ENCODE data around the gene MAP2K4.

MAP2K4 gene

DNA sequence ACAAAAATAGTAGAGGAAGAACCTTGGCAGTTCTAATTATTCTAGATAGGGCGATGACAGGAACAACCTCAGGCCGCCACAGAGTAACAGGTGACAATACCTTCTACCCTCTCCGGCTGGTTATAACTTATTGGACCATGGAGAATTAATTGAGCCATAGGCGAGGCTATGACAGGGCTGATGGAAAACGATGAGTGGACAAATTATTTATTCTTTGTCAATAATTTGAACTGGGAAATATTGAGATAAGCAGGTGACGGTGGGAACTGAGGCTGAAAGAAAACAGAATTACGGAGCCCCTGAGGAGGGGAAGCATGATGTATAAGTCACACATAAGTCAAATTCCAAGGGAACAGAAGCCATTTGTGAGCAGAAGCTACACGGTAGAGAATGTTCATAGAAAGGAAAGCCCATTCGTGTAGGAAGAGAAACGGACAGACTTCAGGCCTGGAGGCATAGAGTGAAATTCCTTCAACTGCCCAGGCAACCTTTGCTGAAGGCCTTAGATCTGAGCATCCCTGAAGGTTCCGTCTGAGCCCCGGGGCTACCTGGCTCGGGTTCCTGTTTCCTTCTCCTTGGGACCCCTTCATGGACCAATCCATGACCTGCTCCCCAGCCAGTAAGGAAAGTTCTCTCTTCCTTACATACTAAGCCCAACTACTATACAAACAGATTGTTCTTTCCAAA, 158.1 kb downstream of the MAP2K4 start:
- H3K9me3 ChIP-seq (ENCODE audit: insufficient read depth, low read depth, low read length): no peaks in the 10 kb centered on the region
- H3K4me1 ChIP-seq (ENCODE audit: insufficient read depth, low read length): no peaks in the 10 kb centered on the region
- no peak overlapping the region for H3K27ac ChIP-seq (ENCODE audit: low read length)
- no peak overlapping the region for H3K9ac ChIP-seq (ENCODE audit: low read depth, low read length)
- no peaks in the 10 kb centered on the region for H3K27me3 ChIP-seq (ENCODE audit: insufficient read depth, low read length)
- H3K4me3 ChIP-seq (ENCODE audit: low read length): no peak overlapping the region
- H3K36me3 ChIP-seq (ENCODE audit: insufficient read depth, low read depth, low read length): no peaks in the 10 kb centered on the region

DNA sequence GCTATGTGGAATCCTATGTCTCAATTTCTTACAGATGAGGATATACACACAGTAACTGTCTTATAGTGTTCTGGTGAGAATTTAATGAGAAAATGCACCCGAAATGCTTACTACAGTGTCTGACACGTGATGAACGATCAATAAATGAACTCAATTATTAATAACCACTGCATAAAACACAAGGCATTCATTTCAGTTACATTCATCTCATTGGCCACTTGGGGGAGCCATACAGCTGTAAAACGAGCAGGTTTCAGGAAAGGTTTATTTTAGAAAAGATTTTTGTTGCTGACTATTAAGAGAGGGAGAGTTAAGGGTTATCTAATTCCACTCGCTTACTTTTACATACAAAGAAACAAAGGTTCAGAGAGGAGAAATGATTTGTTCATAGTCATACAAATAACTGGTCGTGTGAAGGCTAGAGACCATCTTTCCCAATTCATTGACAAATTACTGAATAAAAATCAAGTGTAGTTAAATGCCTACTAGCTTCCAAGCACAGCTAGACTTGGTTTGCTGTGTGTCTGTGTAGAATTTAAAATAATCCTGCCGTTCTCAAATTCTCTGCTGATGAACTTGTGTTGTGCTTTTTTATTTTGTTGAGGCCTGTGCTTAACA, 160.1 kb downstream of the MAP2K4 start:
- Histone ChIP-seq H3K27me3 (ENCODE audit: insufficient read depth, low read length) (no peaks in the 10 kb centered on the region), H3K27ac (ENCODE audit: low read length) (no peak overlapping the region), H3K9me3 (ENCODE audit: insufficient read depth, low read depth, low read length) (no peaks in the 10 kb centered on the region), H3K36me3 (ENCODE audit: insufficient read depth, low read depth, low read length) (no peaks in the 10 kb centered on the region), H3K4me3 (ENCODE audit: low read length) (no peak overlapping the region), H3K9ac (ENCODE audit: low read depth, low read length) (no peak overlapping the region), H3K4me1 (ENCODE audit: insufficient read depth, low read length) (no peaks in the 10 kb centered on the region)

DNA sequence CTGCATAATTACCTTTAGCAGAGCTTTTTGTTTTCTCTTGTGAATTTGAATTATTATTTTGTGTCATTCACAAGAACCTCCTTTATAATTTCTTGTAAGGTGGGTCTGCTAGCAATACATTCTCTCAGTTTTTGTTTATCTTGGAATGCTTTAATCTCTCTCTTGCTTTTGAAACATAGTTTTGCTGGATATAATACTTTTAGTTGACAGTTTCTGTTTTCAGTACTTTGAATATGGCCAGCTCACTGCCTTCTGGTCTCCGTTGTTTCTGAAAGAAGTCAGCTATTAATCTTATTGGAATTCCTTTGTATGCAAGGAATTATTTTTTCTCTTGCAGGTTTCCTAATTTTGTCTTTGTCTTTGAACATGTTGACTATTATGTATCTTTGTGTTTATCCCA, 167.0 kb downstream of the MAP2K4 start:
- H3K9ac ChIP-seq (ENCODE audit: low read depth, low read length): no peak overlapping the region
- no peaks in the 10 kb centered on the region for H3K36me3 ChIP-seq (ENCODE audit: insufficient read depth, low read depth, low read length)
- H3K27ac ChIP-seq (ENCODE audit: low read length): no peak overlapping the region
- H3K9me3 ChIP-seq (ENCODE audit: insufficient read depth, low read depth, low read length): 0 out of 2 replicates have a peak, but pooled peaks cover 4% of the 10 kb centered on the region
- H3K4me3 ChIP-seq (ENCODE audit: low read length): no peak overlapping the region
- no peaks in the 10 kb centered on the region for H3K27me3 ChIP-seq (ENCODE audit: insufficient read depth, low read length)
- H3K4me1 ChIP-seq (ENCODE audit: insufficient read depth, low read length): no peaks in the 10 kb centered on the region

DNA sequence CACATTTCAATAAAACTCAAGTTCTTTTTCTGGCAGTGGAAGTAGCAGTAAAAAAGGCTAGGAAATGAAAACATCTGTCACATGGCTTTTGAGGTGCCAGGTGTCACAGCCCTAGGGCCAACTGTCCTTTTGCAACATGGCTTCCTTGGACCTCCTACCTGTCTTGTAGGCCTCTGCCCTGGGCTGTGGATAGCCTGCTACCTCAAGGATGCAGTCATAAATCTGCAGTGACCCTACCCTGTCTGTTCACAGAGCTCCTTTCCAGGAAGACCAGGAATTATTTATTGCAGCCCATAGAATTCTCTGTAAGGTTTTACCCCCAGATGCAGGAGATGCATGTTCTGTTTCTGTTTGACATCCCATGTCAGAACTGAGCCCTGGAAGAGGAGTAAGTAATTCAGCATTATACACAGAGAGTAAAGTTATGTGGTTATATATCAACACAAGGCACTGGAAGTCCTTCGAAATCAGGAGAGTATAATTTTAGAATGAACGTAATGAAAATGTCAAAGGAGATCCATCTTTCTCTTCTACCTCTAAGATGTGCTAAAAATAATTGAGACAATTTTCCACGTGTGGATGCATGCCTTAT, 172.6 kb downstream of the MAP2K4 start:
- H3K36me3 ChIP-seq (ENCODE audit: insufficient read depth, low read depth, low read length): no peaks in the 10 kb centered on the region
- no peaks in the 10 kb centered on the region for H3K27me3 ChIP-seq (ENCODE audit: insufficient read depth, low read length)
- no peak overlapping the region for H3K4me3 ChIP-seq (ENCODE audit: low read length)
- no peak overlapping the region for H3K9ac ChIP-seq (ENCODE audit: low read depth, low read length)
- H3K9me3 ChIP-seq (ENCODE audit: insufficient read depth, low read depth, low read length): no peaks in the 10 kb centered on the region
- H3K27ac ChIP-seq (ENCODE audit: low read length): no peak overlapping the region
- H3K4me1 ChIP-seq (ENCODE audit: insufficient read depth, low read length): no peaks in the 10 kb centered on the region

All from iPS-20b (cell line).